MCF 10A (cell line): Measurements from ENCODE around the gene EIF4EBP2. TPM values are rescaled to one million over a fixed set of nuclear protein-coding genes. Genes with fewer than 3 reads are reported as not detected.

Source experiments
- BruUV-seq: library from RNA; stranded (reverse); fragments of 400-500 nt; replicated peaks from 2 replicates; lab custom pipeline; 2021; lab: Mats Ljungman, UMichigan
- CTCF ChIA-PET: fragments of 300-600 bp; sonication (Branson Sonifier 250); formaldehyde crosslinking; extraction: SDS; loops from one replicate; lab custom pipeline; 2021; ENCODE audit warnings: antibody characterized with exemption, inconsistent platforms; lab: Yijun Ruan, JAX
- POLR2A ChIA-PET: fragments of 300-600, 350-650 bp; sonication (Branson Sonifier 250); formaldehyde crosslinking; extraction: SDS; loops from one replicate; lab custom pipeline; 2020; ENCODE audit warnings: antibody characterized with exemption, inconsistent platforms; lab: Yijun Ruan, JAX
- DNase-seq: peaks from one replicate; pipeline ENCODE4 v3.0.0-alpha.2; 2018; ENCODE audit not compliant: unreplicated experiment
- H3K27ac Mint-ChIP-seq: one replicate; pipeline ENCODE4 v1.8.0; 2022; ENCODE audit warnings: mild to moderate bottlenecking, low read depth, mixed read lengths; ENCODE audit not compliant: unreplicated experiment
- H3K27me3 Mint-ChIP-seq: one replicate; pipeline ENCODE4 v1.8.0; 2022; ENCODE audit warnings: mixed read lengths; ENCODE audit not compliant: insufficient read depth, unreplicated experiment
- H3K36me3 Mint-ChIP-seq: one replicate; pipeline ENCODE4 v1.8.0; 2022; ENCODE audit warnings: mild to moderate bottlenecking, moderate library complexity, mixed read lengths; ENCODE audit not compliant: insufficient read depth, unreplicated experiment
- H3K4me1 Mint-ChIP-seq: one replicate; pipeline ENCODE4 v1.8.0; 2022; ENCODE audit warnings: mixed read lengths; ENCODE audit not compliant: insufficient read depth, unreplicated experiment
- H3K4me3 Mint-ChIP-seq: one replicate; pipeline ENCODE4 v1.8.0; 2022; ENCODE audit warnings: mild to moderate bottlenecking, moderate library complexity, mixed read lengths; ENCODE audit not compliant: unreplicated experiment
- H3K9me3 Mint-ChIP-seq: one replicate; pipeline ENCODE4 v1.8.0; 2022; ENCODE audit warnings: mixed read lengths; ENCODE audit not compliant: unreplicated experiment
- CTCF ChIP-seq: fragments of 200-600 bp; IDR thresholded peaks from one replicate; pipeline ENCODE4 v1.8.0; 2022; ENCODE audit warnings: antibody characterized with exemption, mild to moderate bottlenecking; ENCODE audit not compliant: unreplicated experiment
- intact Hi-C: fragments of 100-400 bp; cut with micrococcal nuclease; formaldehyde crosslinking; loops from 2 replicates; pipeline ENCODE4 v1.14.1; 2022
- total RNA-seq: library from RNA; stranded (reverse); gene quantifications from 2 replicates; pipeline ENCODE4 v1.2.3, GENCODE V29; 2022

EIF4EBP2 gene
- total RNA-seq, 1 experiment from 2014 or later, result 21.2 TPM

DNA sequence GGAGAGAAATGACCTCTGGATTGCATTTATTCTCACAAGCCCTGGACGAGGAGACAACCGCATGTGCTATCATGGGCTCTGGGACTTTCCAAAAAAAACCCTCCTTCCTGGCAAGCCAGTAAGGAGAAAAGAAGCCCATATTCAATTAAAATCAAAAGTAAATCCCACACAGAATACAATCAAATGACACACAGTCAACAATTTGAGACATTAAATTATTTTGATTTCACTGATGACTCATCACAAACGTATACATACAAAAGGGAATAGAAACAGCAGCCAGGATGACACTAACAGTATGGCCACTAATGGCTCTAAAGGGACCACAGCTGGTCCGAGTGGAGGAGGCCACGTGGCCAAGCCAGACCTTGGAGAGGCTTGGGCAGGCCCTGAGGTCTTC lies 46.4 kb upstream of the EIF4EBP2 start:
- ChIA-PET POLR2A (no interaction called here), CTCF (no interaction called here)
- BruUV-seq, result no TSS peak
- TF ChIP-seq CTCF, result no peak
- H3K27ac Mint-ChIP-seq, result no peak overlapping the region
- H3K36me3 Mint-ChIP-seq, result no peaks in the 10 kb centered on the region
- peak; percentile 38 for DNase-seq
- peaks cover 22% of the 10 kb centered on the region for H3K4me1 Mint-ChIP-seq
- intact Hi-C loops, result no loop called here
- H3K9me3 Mint-ChIP-seq, result no peaks in the 10 kb centered on the region
- H3K4me3 Mint-ChIP-seq, result no peak overlapping the region
- no peaks in the 10 kb centered on the region for H3K27me3 Mint-ChIP-seq

GRCh38 chr10:70358446-70358845 lies 45.5 kb upstream of the EIF4EBP2 start:
- H3K36me3 Mint-ChIP-seq, result no peaks in the 10 kb centered on the region
- H3K4me1 Mint-ChIP-seq, result peaks cover 16% of the 10 kb centered on the region
- H3K27ac Mint-ChIP-seq, result no peak overlapping the region
- DNase-seq, result no peak
- H3K9me3 Mint-ChIP-seq, result no peaks in the 10 kb centered on the region
- CTCF ChIA-PET, result interaction anchor here (0.9 to 1.3 kb wide), 2 partner anchors 10 to 38 kb away, joined by 3 to 8 read pairs; no protein-coding TSS in a partner anchor
- TF ChIP-seq CTCF, result no peak
- no TSS peak for BruUV-seq
- POLR2A ChIA-PET, result interaction anchor here (0.8 kb wide), 1 partner anchor 44 kb away, joined by 3 read pairs; no protein-coding TSS in a partner anchor
- no peaks in the 10 kb centered on the region for H3K27me3 Mint-ChIP-seq
- intact Hi-C loops, result no loop called here
- no peak overlapping the region for H3K4me3 Mint-ChIP-seq

DNA sequence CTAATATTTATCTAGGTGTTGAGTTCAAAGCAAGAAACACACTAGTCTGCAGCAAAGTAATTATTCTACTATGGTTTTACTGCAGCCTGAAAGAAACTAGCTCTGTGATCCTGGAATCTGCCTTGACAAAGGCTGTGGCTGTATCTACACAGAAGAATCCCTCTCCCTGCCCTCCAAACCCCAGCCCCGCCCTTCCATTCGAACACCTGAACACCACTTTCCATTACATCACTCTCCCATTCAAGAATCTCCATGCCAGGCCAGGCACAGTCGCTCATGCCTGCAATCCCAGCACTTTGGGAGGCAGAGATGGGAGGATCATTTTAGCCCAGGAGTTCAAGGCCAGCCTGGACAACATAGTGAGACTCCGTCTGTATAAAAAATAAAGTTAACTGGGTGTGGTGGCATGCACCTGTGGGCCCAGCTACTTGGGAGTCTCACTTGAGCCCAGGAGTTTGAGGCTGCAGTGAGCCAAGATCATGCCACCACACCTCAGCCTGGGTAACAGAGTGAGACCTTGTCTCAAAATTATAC lies 44.9 kb upstream of the EIF4EBP2 start:
- peaks cover 16% of the 10 kb centered on the region for H3K4me1 Mint-ChIP-seq
- CTCF ChIA-PET, result interaction anchor here (0.7 to 1.3 kb wide), 3 partner anchors 10 to 125 kb away, joined by 3 to 8 read pairs (median 3); no protein-coding TSS in a partner anchor
- H3K9me3 Mint-ChIP-seq, result no peaks in the 10 kb centered on the region
- intact Hi-C loops, result no loop called here
- no TSS peak for BruUV-seq
- H3K36me3 Mint-ChIP-seq, result no peaks in the 10 kb centered on the region
- TF ChIP-seq CTCF, result no peak
- H3K4me3 Mint-ChIP-seq, result no peak overlapping the region
- POLR2A ChIA-PET, result interaction anchor here (0.8 to 1.1 kb wide), 3 partner anchors 37 to 45 kb away, joined by 3 to 4 read pairs (median 3); partner anchors contain the start of gene EIF4EBP2
- peak; percentile 27 for DNase-seq
- no peak overlapping the region for H3K27ac Mint-ChIP-seq
- no peaks in the 10 kb centered on the region for H3K27me3 Mint-ChIP-seq

DNA sequence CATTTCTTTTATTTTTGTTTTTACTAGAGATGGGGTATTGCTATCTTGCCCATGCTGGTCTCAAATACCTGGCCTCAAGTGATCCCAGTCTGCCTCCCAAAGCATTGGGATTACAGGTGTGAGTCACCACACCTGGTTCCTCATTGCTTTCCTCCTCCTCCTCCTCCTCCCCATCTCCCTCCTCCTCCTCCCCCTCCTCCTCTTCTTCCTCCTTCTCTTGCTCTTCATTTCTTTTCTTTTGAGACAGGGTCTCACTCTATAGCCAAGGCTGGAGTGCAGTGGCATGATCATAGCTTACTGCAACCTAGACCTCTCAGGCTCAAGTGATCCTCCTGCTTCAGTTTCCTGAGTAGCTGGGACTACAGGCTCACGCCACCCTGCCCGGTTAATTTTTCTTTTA lies 43.7 kb upstream of the EIF4EBP2 start:
- no TSS peak for BruUV-seq
- Mint-ChIP-seq H3K27ac (peak overlapping the region; percentile 39), H3K36me3 (no peaks in the 10 kb centered on the region), H3K27me3 (no peaks in the 10 kb centered on the region), H3K9me3 (no peaks in the 10 kb centered on the region), H3K4me3 (no peak overlapping the region), H3K4me1 (peaks cover 16% of the 10 kb centered on the region)
- intact Hi-C loops, result no loop called here
- POLR2A ChIA-PET, result interaction anchor here (1.0 to 1.5 kb wide), 3 partner anchors 13 to 142 kb away, joined by 3 read pairs; no protein-coding TSS in a partner anchor
- CTCF ChIA-PET, result interaction anchor here (1.9 to 8.1 kb wide), 2 partner anchors 137 to 214 kb away, joined by 8 to 232 read pairs; partner anchors contain the start of gene TYSND1
- DNase-seq, result no peak
- TF ChIP-seq CTCF, result no peak
